Panc1 (cell line): ENCODE results near the gene C1orf116. TPM values are rescaled to one million over a fixed set of nuclear protein-coding genes. Genes with fewer than 3 reads are reported as not detected.

Experiments used
- ATAC-seq: fragments of 200-7000 bp; cut with Tn5 transposase; 2 replicates; pipeline ENCODE4 v1.9.1; 2020; ENCODE audit warnings: mild to moderate bottlenecking, moderate library complexity
- BruUV-seq: library from RNA; stranded (reverse); fragments of 400-500 nt; replicated peaks from 2 replicates; lab custom pipeline; 2021; lab: Mats Ljungman, UMichigan
- CTCF ChIA-PET: fragments of 300-600 bp; sonication (Branson Sonifier 250); formaldehyde crosslinking; loops from one replicate; lab custom pipeline; 2022; ENCODE audit warnings: antibody characterized with exemption; lab: Charles Lee
- POLR2A ChIA-PET: fragments of 300-600 bp; sonication (Branson Sonifier 250); formaldehyde crosslinking; loops from one replicate; lab custom pipeline; 2022; ENCODE audit warnings: antibody characterized with exemption; lab: Charles Lee
- DNase-seq: peaks from one replicate; pipeline ENCODE4 v3.0.0-alpha.2; 2010; ENCODE audit warnings: low read depth, low spot score
- H3K27ac ChIP-seq: 2 replicates; pipeline ENCODE4 v1.5.1; 2011; ENCODE audit warnings: mild to moderate bottlenecking, low read length, inconsistent platforms
- H3K27me3 ChIP-seq: fragments of 200-500 bp; sonication (Bioruptor generic); 2 replicates; pipeline ENCODE4 v1.6.0; 2014; ENCODE audit warnings: low read length, inconsistent platforms; ENCODE audit not compliant: control insufficient read depth, insufficient read depth
- H3K36me3 ChIP-seq: fragments of 200-500 bp; sonication (Bioruptor generic); 2 replicates; pipeline ENCODE4 v1.5.1; 2014; ENCODE audit warnings: inconsistent platforms, mild to moderate bottlenecking, low read length, moderate library complexity; ENCODE audit not compliant: control insufficient read depth, insufficient read depth
- H3K4me1 ChIP-seq: 2 replicates; pipeline ENCODE4 v1.5.1; 2011; ENCODE audit warnings: inconsistent platforms, mild to moderate bottlenecking, low read length, moderate library complexity; ENCODE audit not compliant: control insufficient read depth, insufficient read depth
- H3K4me3 ChIP-seq, 2 experiments: 2 replicates each; pipeline ENCODE4 v1.5.1; 2011 to 2012; ENCODE audit warnings: low read depth in 2 of 2, low read length in 2 of 2, mild to moderate bottlenecking in 2 of 2, inconsistent platforms in 1 of 2, moderate library complexity in 1 of 2
- H3K9me3 ChIP-seq: fragments of 200-500 bp; sonication (Bioruptor generic); 2 replicates; pipeline ENCODE4 v1.5.1; 2014; ENCODE audit warnings: low read depth, mild to moderate bottlenecking, inconsistent platforms, low read length, moderate library complexity; ENCODE audit not compliant: control insufficient read depth, insufficient read depth
- CTCF ChIP-seq: fragments of 450-650 bp; IDR thresholded peaks from 2 replicates; pipeline ENCODE4 v1.5.1; 2017; ENCODE audit warnings: mild to moderate bottlenecking
- POLR2AphosphoS5 ChIP-seq: IDR thresholded peaks from 2 replicates; pipeline ENCODE4 v1.6.1; 2012; ENCODE audit warnings: mild to moderate bottlenecking, low read depth, low read length, moderate library complexity
- REST ChIP-seq, 2 experiments: IDR thresholded peaks; 2 replicates each; pipeline ENCODE4 v1.6.1; 2011 to 2012; ENCODE audit warnings: low read depth in 2 of 2, control low read depth in 1 of 2, low read length in 1 of 2, mild to moderate bottlenecking in 1 of 2, moderate library complexity in 1 of 2; ENCODE audit not compliant: insufficient read depth in 1 of 2
- SIN3A ChIP-seq: IDR thresholded peaks from 2 replicates; pipeline ENCODE4 v1.6.1; 2012; ENCODE audit warnings: low read depth, mild to moderate bottlenecking, low read length, moderate library complexity, borderline replicate concordance; ENCODE audit not compliant: insufficient read depth
- TCF7L2 ChIP-seq: IDR thresholded peaks from 2 replicates; pipeline ENCODE4 v1.6.1; 2011; ENCODE audit warnings: mild to moderate bottlenecking, low read depth, low read length, inconsistent platforms
- in situ Hi-C: cut with HindIII; loops from 2 replicates; pipeline ENCODE4 v1.10.0; 2016; ENCODE audit warnings: low sequenced_read_pairs, low pct_unique_long_range_greater_than_20kb
- intact Hi-C: fragments of 100-400 bp; cut with micrococcal nuclease; formaldehyde crosslinking; loops from one replicate; pipeline ENCODE4 v1.10.0; 2022; ENCODE audit not compliant: unreplicated experiment
- total RNA-seq: library from RNA; stranded (reverse); gene quantifications from one replicate; pipeline ENCODE4 v1.2.1, GENCODE V29; 2021; ENCODE audit not compliant: unreplicated experiment

Gene C1orf116
- total RNA-seq, 1 experiment from 2014 or later = 0.08 TPM

- Histone ChIP-seq H3K27ac (no peak overlapping the region), H3K36me3 (no peaks in the 10 kb centered on the region), H3K27me3 (peaks cover 13% of the 10 kb centered on the region), H3K9me3 (no peaks in the 10 kb centered on the region), H3K4me3 (no peak overlapping the region), H3K4me1 (no peaks in the 10 kb centered on the region)
- no TSS peak for BruUV-seq
- DNase-seq (no peak), ATAC-seq (no peak)
- CTCF ChIA-PET = interaction anchor here (0.6 kb wide), 1 partner anchor 321 kb away, joined by 3 read pairs; no protein-coding TSS in a partner anchor
- intact Hi-C loops = no loop called here
- TF ChIP-seq CTCF (no peak), TCF7L2 (no peak), POLR2AphosphoS5 (no peak), REST (IDR thresholded peaks at IDR 0.05; ENCODE audit: insufficient read depth in 1 of 2, low read depth in 2 of 2, low read length in 1 of 2) (no peak), SIN3A (no peak)
- in situ Hi-C loops = no loop called here
- POLR2A ChIA-PET = no interaction called here
Observed at GRCh38 chr1:207009945-207010344, 22.6 kb downstream of the C1orf116 start.

GRCh38 chr1:207009182-207009850 lies 23.2 kb downstream of the C1orf116 start:
- Histone ChIP-seq H3K9me3 (no peaks in the 10 kb centered on the region), H3K4me1 (no peaks in the 10 kb centered on the region), H3K4me3 (no peak overlapping the region), H3K27me3 (peaks cover 13% of the 10 kb centered on the region), H3K36me3 (no peaks in the 10 kb centered on the region), H3K27ac (no peak overlapping the region)
- in situ Hi-C loops (no loop called here), intact Hi-C loops (no loop called here)
- ATAC-seq = no peak
- ChIA-PET CTCF (interaction anchor here (0.6 kb wide), 1 partner anchor 320 kb away, joined by 3 read pairs; no protein-coding TSS in a partner anchor), POLR2A (no interaction called here)
- DNase-seq = no peak
- BruUV-seq = no TSS peak
- no peak for TF ChIP-seq TCF7L2
- TF ChIP-seq REST (IDR thresholded peaks at IDR 0.05; ENCODE audit: insufficient read depth in 1 of 2, low read depth in 2 of 2, low read length in 1 of 2) = no peak
- TF ChIP-seq CTCF = no peak
